Ovary (tissue), 3 donors: ENCODE measurements around the gene KIAA1143.

Experiments used
- CTCF ChIP-seq, 3 donors: fragments of 450-650 bp in 2 of 3; fragments of 200-600 bp in 1 of 3; IDR thresholded peaks; one replicate each; pipeline versions ENCODE4 v1.5.1 to v1.8.0; 2016 to 2022; ENCODE audit warnings: antibody characterized with exemption in 3 of 3, mild to moderate bottlenecking in 1 of 3
- POLR2A ChIP-seq: fragments of 450-650 bp; IDR thresholded peaks from one replicate; pipeline ENCODE4 v1.6.1; 2017; ENCODE audit warnings: antibody characterized with exemption, mild to moderate bottlenecking, moderate library complexity
- donor health status: DM: no; HTN: no; CAD: no.

GRCh38 chr3:44762170-44762677 lies 805 bp upstream of the KIAA1143 start:
- TF ChIP-seq POLR2A: no peak
- TF ChIP-seq CTCF (IDR thresholded peaks at IDR 0.05): no peak
